Loucy (cell line): Measurements from ENCODE around the gene ZNF341.

Experiments
- H2AFZ ChIP-seq: fragments of 200-600 bp; sonication (generic); 2 replicates; pipeline ENCODE4 v1.6.0; 2016; ENCODE audit warnings: antibody characterized with exemption, mild to moderate bottlenecking, low read length, moderate library complexity
- H3F3A ChIP-seq: fragments of 200-600 bp; 2 replicates; pipeline ENCODE4 v1.6.0; 2016; ENCODE audit warnings: antibody characterized with exemption, low read depth, mild to moderate bottlenecking
- H3K27me3 ChIP-seq: fragments of 200-600 bp; sonication (generic); 2 replicates; pipeline ENCODE4 v1.6.1; 2014; ENCODE audit warnings: low read length, mild to moderate bottlenecking; ENCODE audit not compliant: insufficient read depth, poor library complexity, severe bottlenecking
- H3K36me3 ChIP-seq: fragments of 200-600 bp; sonication (generic); 2 replicates; pipeline ENCODE4 v1.6.1; 2016; ENCODE audit warnings: low read length; ENCODE audit not compliant: insufficient read depth
- H3K4me1 ChIP-seq: fragments of 200-600 bp; sonication (generic); 2 replicates; pipeline ENCODE4 v1.5.1; 2014; ENCODE audit warnings: low read length, mild to moderate bottlenecking; ENCODE audit not compliant: insufficient read depth, poor library complexity, severe bottlenecking
- H3K4me2 ChIP-seq: fragments of 200-600 bp; sonication (generic); 2 replicates; pipeline ENCODE4 v1.6.0; 2014; ENCODE audit warnings: antibody characterized with exemption, low read length, low read depth, mild to moderate bottlenecking; ENCODE audit not compliant: poor library complexity, severe bottlenecking
- H3K4me3 ChIP-seq: fragments of 200-600 bp; sonication (generic); 2 replicates; pipeline ENCODE4 v1.5.1; 2014; ENCODE audit warnings: low read length, mild to moderate bottlenecking, mixed read lengths; ENCODE audit not compliant: poor library complexity, severe bottlenecking
- H3K79me2 ChIP-seq: fragments of 200-600 bp; sonication (generic); 2 replicates; pipeline ENCODE4 v1.6.1; 2014; ENCODE audit warnings: low read length; ENCODE audit not compliant: insufficient read depth
- H3K9ac ChIP-seq: fragments of 200-600 bp; sonication (generic); 2 replicates; pipeline ENCODE4 v1.6.0; 2014; ENCODE audit warnings: mild to moderate bottlenecking, low read depth, low read length, moderate library complexity; ENCODE audit not compliant: poor library complexity, severe bottlenecking
- H3K9me2 ChIP-seq: fragments of 200-600 bp; sonication (generic); replicated peaks from 2 replicates; pipeline ENCODE4 v1.6.1; 2016; ENCODE audit warnings: low read depth, low read length, mixed read lengths
- H3K9me3 ChIP-seq: fragments of 200-600 bp; sonication (generic); 2 replicates; pipeline ENCODE4 v1.6.1; 2014; ENCODE audit warnings: mild to moderate bottlenecking, antibody characterized with exemption, low read length, low read depth; ENCODE audit not compliant: insufficient read depth
- H4K20me1 ChIP-seq: fragments of 200-600 bp; sonication (generic); 2 replicates; pipeline ENCODE4 v1.6.0; 2014; ENCODE audit warnings: antibody characterized with exemption, low read length, mild to moderate bottlenecking; ENCODE audit not compliant: insufficient read depth, poor library complexity, severe bottlenecking
- CTCF ChIP-seq: fragments of 200-600 bp; sonication (generic); conservative IDR thresholded peaks from 2 replicates; pipeline ENCODE4 v1.5.1; 2014; ENCODE audit warnings: mild to moderate bottlenecking, antibody characterized with exemption, low read length
- EZH2phosphoT487 ChIP-seq: fragments of 200-600 bp; IDR thresholded peaks from 2 replicates; pipeline ENCODE4 v1.6.1; 2018; ENCODE audit warnings: antibody characterized with exemption, mild to moderate bottlenecking, moderate library complexity, borderline replicate concordance

The ZNF341 gene

DNA sequence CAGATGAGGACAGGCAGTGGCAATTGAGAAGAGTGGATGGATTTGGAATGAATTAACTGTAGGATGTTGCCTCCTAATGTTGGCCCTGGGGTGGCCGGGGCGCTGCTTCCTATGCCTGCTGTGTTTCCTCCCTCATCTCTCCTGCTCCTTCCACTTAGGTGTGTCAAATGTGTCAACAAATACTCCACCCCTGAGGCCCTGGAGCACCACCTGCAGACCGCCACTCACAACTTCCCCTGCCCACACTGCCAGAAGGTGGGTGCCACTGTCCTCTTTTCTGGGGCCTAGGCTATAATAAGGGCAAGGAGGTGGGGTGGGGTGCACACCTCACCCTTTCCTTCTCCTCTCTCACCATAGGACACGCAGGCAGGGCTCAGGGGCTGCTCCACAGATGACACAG is 49.3 kb downstream of the ZNF341 start:
- Histone ChIP-seq H3F3A (no peaks in the 10 kb centered on the region), H3K9me2 (no peaks in the 10 kb centered on the region), H2AFZ (no peak overlapping the region), H3K36me3 (no peaks in the 10 kb centered on the region), H3K9me3 (no peaks in the 10 kb centered on the region), H3K4me1 (no peaks in the 10 kb centered on the region), H3K27me3 (no peaks in the 10 kb centered on the region), H3K9ac (no peak overlapping the region), H4K20me1 (no peaks in the 10 kb centered on the region), H3K4me2 (no peak overlapping the region), H3K4me3 (no peak overlapping the region), H3K79me2 (no peaks in the 10 kb centered on the region)
- TF ChIP-seq EZH2phosphoT487: no peak
- TF ChIP-seq CTCF: no peak

DNA sequence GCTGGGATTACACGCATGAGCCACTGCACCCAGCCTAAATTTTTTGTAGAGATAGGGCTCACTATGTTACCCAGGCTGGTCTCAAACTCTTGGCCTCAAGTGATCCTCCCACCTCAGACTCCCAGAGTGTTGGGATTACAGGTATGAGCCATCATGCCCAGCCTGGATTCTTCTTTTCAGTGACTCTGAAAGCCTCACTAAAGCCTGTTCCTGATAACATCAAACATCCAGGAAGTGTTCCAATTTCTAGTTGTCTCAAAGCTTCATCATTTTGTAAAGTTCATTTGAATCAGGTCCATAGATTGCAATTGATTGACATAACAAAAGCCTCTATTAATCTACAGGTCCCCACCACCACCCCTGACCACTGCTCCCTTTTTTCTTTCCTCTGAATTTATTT is 50.1 kb downstream of the ZNF341 start:
- H3K36me3 ChIP-seq: no peaks in the 10 kb centered on the region
- no peaks in the 10 kb centered on the region for H3K9me2 ChIP-seq
- no peaks in the 10 kb centered on the region for H3K79me2 ChIP-seq
- no peaks in the 10 kb centered on the region for H3F3A ChIP-seq
- no peaks in the 10 kb centered on the region for H3K27me3 ChIP-seq
- no peak overlapping the region for H2AFZ ChIP-seq
- no peak for TF ChIP-seq CTCF
- TF ChIP-seq EZH2phosphoT487: no peak
- no peaks in the 10 kb centered on the region for H4K20me1 ChIP-seq
- no peak overlapping the region for H3K9ac ChIP-seq
- peaks cover under 1% of the 10 kb centered on the region for H3K4me1 ChIP-seq
- H3K4me2 ChIP-seq: no peak overlapping the region
- no peak overlapping the region for H3K4me3 ChIP-seq
- no peaks in the 10 kb centered on the region for H3K9me3 ChIP-seq

DNA sequence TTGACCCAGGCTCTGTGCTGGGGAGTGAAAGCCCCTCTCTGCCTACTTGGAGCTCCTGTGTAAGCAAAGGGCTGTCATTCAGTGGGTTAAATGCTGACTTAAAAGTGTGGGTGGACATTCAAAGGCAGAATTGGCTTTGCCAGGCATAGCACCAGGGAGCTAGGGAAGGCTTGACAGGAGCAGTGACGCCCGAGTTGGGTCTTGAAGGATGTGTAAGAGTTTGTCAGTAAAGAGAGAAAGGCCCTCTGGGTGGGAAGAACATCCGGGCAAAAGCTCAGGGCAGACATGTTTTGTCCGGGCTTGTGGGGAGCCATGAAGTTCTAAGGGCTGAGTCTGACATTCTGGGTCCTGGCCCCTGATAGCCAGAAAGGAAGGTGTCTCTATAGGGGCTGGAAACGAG is 51.5 kb downstream of the ZNF341 start:
- Histone ChIP-seq H3K36me3 (no peaks in the 10 kb centered on the region), H3K9ac (no peak overlapping the region), H2AFZ (no peak overlapping the region), H3K4me3 (no peak overlapping the region), H3K9me2 (no peaks in the 10 kb centered on the region), H3K79me2 (no peaks in the 10 kb centered on the region), H4K20me1 (no peaks in the 10 kb centered on the region), H3K4me1 (peaks cover 10% of the 10 kb centered on the region), H3K4me2 (no peak overlapping the region), H3K9me3 (no peaks in the 10 kb centered on the region), H3F3A (no peaks in the 10 kb centered on the region), H3K27me3 (no peaks in the 10 kb centered on the region)
- TF ChIP-seq EZH2phosphoT487 (no peak), CTCF (no peak)
